ENCODE measurements around the gene BCAR3.

DNA sequence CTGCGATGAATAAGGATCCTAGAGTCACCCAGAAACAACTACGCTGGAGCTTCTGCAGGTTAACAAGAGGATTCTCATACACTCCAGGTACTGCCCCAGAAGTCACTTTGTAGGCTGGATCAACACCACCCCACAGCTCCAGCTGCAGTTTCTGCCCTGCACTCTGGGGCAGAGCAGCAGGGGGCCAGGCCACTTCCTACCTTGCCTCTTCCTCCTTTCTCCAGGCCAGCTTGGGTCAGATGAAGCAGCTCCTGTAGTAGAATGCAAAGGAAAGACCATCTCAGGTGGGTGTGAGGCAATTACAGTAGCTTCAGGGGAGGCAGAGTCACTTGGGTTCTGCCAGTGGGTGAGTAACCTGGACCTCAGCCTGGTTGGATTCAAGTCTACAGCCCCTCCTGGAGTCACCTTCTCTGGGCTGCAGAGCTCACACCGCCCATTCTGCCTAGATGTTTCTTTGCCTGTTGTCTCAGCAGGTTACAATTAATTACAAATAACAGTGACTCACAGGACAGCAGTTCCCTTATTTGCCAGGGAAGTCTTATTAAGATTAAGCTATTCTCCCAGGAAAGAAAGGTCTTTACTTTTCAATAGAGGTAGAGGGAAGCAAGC, 24.4 kb upstream of the BCAR3 start:
- TF ChIP-seq, protein P1, sequence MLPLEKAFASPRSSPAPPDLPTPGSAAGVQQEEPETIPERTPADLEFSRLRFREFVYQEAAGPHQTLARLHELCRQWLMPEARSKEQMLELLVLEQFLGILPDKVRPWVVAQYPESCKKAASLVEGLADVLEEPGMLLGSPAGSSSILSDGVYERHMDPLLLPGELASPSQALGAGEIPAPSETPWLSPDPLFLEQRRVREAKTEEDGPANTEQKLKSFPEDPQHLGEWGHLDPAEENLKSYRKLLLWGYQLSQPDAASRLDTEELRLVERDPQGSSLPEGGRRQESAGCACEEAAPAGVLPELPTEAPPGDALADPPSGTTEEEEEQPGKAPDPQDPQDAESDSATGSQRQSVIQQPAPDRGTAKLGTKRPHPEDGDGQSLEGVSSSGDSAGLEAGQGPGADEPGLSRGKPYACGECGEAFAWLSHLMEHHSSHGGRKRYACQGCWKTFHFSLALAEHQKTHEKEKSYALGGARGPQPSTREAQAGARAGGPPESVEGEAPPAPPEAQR (tag by site-specific recombination; IDR thresholded peaks at IDR 0.05): no peak
- TF ChIP-seq RBAK (tag by site-specific recombination; IDR thresholded peaks at IDR 0.05) (no peak), ZNF777 (tag by site-specific recombination; IDR thresholded peaks at IDR 0.05; ENCODE audit: borderline replicate concordance) (no peak), ZNF529 (tag by site-specific recombination; IDR thresholded peaks at IDR 0.05; ENCODE audit: insufficient replicate concordance) (no peak), ZNF354C (tag by site-specific recombination; IDR thresholded peaks at IDR 0.05; ENCODE audit: borderline replicate concordance, low read depth) (no peak), ZSCAN30 (tag by site-specific recombination; IDR thresholded peaks at IDR 0.05) (no peak), OVOL3 (tag by site-specific recombination; IDR thresholded peaks at IDR 0.05) (no peak)
- TF ChIP-seq, protein P2, sequence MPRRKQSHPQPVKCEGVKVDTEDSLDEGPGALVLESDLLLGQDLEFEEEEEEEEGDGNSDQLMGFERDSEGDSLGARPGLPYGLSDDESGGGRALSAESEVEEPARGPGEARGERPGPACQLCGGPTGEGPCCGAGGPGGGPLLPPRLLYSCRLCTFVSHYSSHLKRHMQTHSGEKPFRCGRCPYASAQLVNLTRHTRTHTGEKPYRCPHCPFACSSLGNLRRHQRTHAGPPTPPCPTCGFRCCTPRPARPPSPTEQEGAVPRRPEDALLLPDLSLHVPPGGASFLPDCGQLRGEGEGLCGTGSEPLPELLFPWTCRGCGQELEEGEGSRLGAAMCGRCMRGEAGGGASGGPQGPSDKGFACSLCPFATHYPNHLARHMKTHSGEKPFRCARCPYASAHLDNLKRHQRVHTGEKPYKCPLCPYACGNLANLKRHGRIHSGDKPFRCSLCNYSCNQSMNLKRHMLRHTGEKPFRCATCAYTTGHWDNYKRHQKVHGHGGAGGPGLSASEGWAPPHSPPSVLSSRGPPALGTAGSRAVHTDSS (tag by site-specific recombination; IDR thresholded peaks at IDR 0.05): no peak
- TF ChIP-seq, protein P3, sequence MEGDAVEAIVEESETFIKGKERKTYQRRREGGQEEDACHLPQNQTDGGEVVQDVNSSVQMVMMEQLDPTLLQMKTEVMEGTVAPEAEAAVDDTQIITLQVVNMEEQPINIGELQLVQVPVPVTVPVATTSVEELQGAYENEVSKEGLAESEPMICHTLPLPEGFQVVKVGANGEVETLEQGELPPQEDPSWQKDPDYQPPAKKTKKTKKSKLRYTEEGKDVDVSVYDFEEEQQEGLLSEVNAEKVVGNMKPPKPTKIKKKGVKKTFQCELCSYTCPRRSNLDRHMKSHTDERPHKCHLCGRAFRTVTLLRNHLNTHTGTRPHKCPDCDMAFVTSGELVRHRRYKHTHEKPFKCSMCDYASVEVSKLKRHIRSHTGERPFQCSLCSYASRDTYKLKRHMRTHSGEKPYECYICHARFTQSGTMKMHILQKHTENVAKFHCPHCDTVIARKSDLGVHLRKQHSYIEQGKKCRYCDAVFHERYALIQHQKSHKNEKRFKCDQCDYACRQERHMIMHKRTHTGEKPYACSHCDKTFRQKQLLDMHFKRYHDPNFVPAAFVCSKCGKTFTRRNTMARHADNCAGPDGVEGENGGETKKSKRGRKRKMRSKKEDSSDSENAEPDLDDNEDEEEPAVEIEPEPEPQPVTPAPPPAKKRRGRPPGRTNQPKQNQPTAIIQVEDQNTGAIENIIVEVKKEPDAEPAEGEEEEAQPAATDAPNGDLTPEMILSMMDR (tag by site-specific recombination; IDR thresholded peaks at IDR 0.05): no peak
